Endothelial cell of umbilical vein (primary cell): ENCODE data around the gene APOC4. TPM values are rescaled to one million over a fixed set of nuclear protein-coding genes. Genes with fewer than 3 reads are reported as not detected.
A peak's percentile ranks its signal among the peaks of the same experiment; 100 is the strongest.

Experiments used
- BruUV-seq: library from RNA; stranded (reverse); fragments of 400-500 nt; replicated peaks from 2 replicates; lab custom pipeline; 2021; lab: Mats Ljungman, UMichigan
- CTCF ChIA-PET: fragments of 300-600, 350-600 bp; sonication (Branson Sonifier 250); formaldehyde crosslinking; loops from one replicate; lab custom pipeline; 2021; ENCODE audit warnings: antibody characterized with exemption, inconsistent platforms; lab: Charles Lee
- POLR2A ChIA-PET: fragments of 300-600, 350-600 bp; sonication (Branson Sonifier 250); formaldehyde crosslinking; loops from one replicate; lab custom pipeline; 2021; ENCODE audit warnings: antibody characterized with exemption, inconsistent platforms; lab: Charles Lee
- DNase-seq: peaks from one replicate; pipeline ENCODE4 v3.0.0-alpha.2; 2011; ENCODE audit warnings: low read depth, low spot score
- FAIRE-seq: peaks from 2 replicates; lab custom pipeline; 2011; peaks lifted over from hg19 to GRCh38; lab: Jason Lieb, UNC
- H2AFZ ChIP-seq: 2 replicates; pipeline ENCODE4 v1.6.0; 2012; ENCODE audit warnings: low read depth, low read length, control low read depth, inconsistent platforms
- H3K27ac ChIP-seq: 2 replicates; pipeline ENCODE4 v1.5.1; 2011; ENCODE audit warnings: low read depth, mild to moderate bottlenecking, control low read depth, low read length, moderate library complexity; ENCODE audit not compliant: insufficient read depth
- H3K27me3 ChIP-seq, 2 experiments: 2 replicates each; pipeline versions ENCODE4 v1.6.0 to v1.6.1; 2011; ENCODE audit warnings: low read length in 2 of 2, mixed read lengths in 1 of 2; ENCODE audit not compliant: control insufficient read depth in 2 of 2, insufficient read depth in 2 of 2
- H3K36me3 ChIP-seq, 2 experiments: 2 replicates in 1 of 2; 3 replicates in 1 of 2; pipeline ENCODE4 v1.5.1; 2011; ENCODE audit warnings: low read length in 2 of 2, mild to moderate bottlenecking in 1 of 2, moderate library complexity in 1 of 2; ENCODE audit not compliant: control insufficient read depth in 2 of 2, insufficient read depth in 2 of 2; ENCODE audit errors: extremely low read depth in 1 of 2
- H3K4me1 ChIP-seq: 3 replicates; pipeline ENCODE4 v1.5.1; 2011; ENCODE audit warnings: mild to moderate bottlenecking, low read length; ENCODE audit not compliant: control insufficient read depth, insufficient read depth; ENCODE audit errors: extremely low read depth
- H3K4me2 ChIP-seq: 2 replicates; pipeline ENCODE4 v1.6.1; 2011; ENCODE audit warnings: low read length, control low read depth, mixed read lengths; ENCODE audit not compliant: insufficient read depth
- H3K4me3 ChIP-seq, 3 experiments: fragments of 200-600 bp in 1 of 3; sonication (generic), shearing (Covaris generic) in 1 of 3; replicated peaks in 1 of 3; 2 replicates each; pipeline ENCODE4 v1.5.1; 2011 to 2016; ENCODE audit warnings: control low read depth in 3 of 3, low read length in 3 of 3, mild to moderate bottlenecking in 2 of 3, inconsistent platforms in 1 of 3, low read depth in 1 of 3, moderate library complexity in 1 of 3; ENCODE audit not compliant: insufficient read depth in 1 of 3
- H3K79me2 ChIP-seq: 2 replicates; pipeline ENCODE4 v1.6.0; 2012; ENCODE audit warnings: low read length, inconsistent platforms; ENCODE audit not compliant: control insufficient read depth, insufficient read depth
- H3K9ac ChIP-seq: replicated peaks from 2 replicates; pipeline ENCODE3; 2011; ENCODE audit warnings: low read length, control low read depth; ENCODE audit not compliant: insufficient read depth; ENCODE audit errors: extremely low read depth
- H3K9me1 ChIP-seq: replicated peaks from 3 replicates; pipeline ENCODE4 v1.6.0; 2011; ENCODE audit warnings: mild to moderate bottlenecking, low read length; ENCODE audit not compliant: control insufficient read depth, insufficient read depth; ENCODE audit errors: extremely low read depth
- H3K9me3 ChIP-seq: replicated peaks from 2 replicates; pipeline ENCODE4 v1.5.1; 2012; ENCODE audit warnings: low read length, inconsistent platforms; ENCODE audit not compliant: control insufficient read depth, insufficient read depth
- H4K20me1 ChIP-seq: replicated peaks from 2 replicates; pipeline ENCODE3; 2011; ENCODE audit warnings: mild to moderate bottlenecking, low read length; ENCODE audit not compliant: control insufficient read depth, insufficient read depth; ENCODE audit errors: extremely low read depth
- EZH2 ChIP-seq: IDR thresholded peaks from 2 replicates; pipeline ENCODE4 v1.6.1; 2012; ENCODE audit warnings: borderline replicate concordance, low read depth, mild to moderate bottlenecking, moderate library complexity, low read length, inconsistent platforms; ENCODE audit not compliant: severe bottlenecking
- FOS ChIP-seq: IDR thresholded peaks from 2 replicates; pipeline ENCODE4 v1.6.1; 2011; ENCODE audit warnings: mild to moderate bottlenecking, low read length, moderate library complexity, borderline replicate concordance; ENCODE audit not compliant: insufficient read depth
- GATA2 ChIP-seq: IDR thresholded peaks from 2 replicates; pipeline ENCODE4 v1.7.0; 2011; ENCODE audit warnings: low read depth, mild to moderate bottlenecking, moderate library complexity, mixed read lengths, low read length; ENCODE audit not compliant: insufficient read length, insufficient read depth
- JUN ChIP-seq: IDR thresholded peaks from 2 replicates; pipeline ENCODE4 v1.6.1; 2011; ENCODE audit warnings: borderline replicate concordance, low read depth; ENCODE audit not compliant: insufficient read length, insufficient read depth
- MYC ChIP-seq: IDR thresholded peaks from one replicate; pipeline ENCODE4 v1.6.1; 2011; ENCODE audit warnings: mild to moderate bottlenecking, low read depth, low read length
- POLR2A ChIP-seq: IDR thresholded peaks from 2 replicates; pipeline ENCODE4 v1.6.1; 2012; ENCODE audit warnings: low read depth, mild to moderate bottlenecking, control low read depth, low read length
- POLR2AphosphoS5 ChIP-seq: IDR thresholded peaks from 2 replicates; pipeline ENCODE4 v1.6.1; 2012; ENCODE audit warnings: low read depth, mild to moderate bottlenecking, control low read depth, low read length, moderate library complexity; ENCODE audit not compliant: insufficient read depth
- dilution Hi-C: fragments of 300-500 bp; cut with MboI; formaldehyde crosslinking; loops from one replicate; pipeline ENCODE4 v1.15.0; 2019; ENCODE audit warnings: low sequenced_read_pairs; ENCODE audit not compliant: extremely low pct_ligation_motif_present
- intact Hi-C: fragments of 100-400 bp; cut with micrococcal nuclease; formaldehyde crosslinking; loops from one replicate; pipeline ENCODE4 v1.10.0; 2022
- polyA plus RNA-seq, 4 experiments: library from polyadenylated mRNA; depleted of rRNA in 3 of 4; stranded (reverse) in 3 of 4; unstranded in 1 of 4; fragments of >200 nt; gene quantifications; 2 replicates each; pipeline versions ENCODE4 v1.2.1 to v1.2.3, GENCODE V29; 2011 to 2012; ENCODE audit warnings: missing spikeins in 1 of 4
- total RNA-seq: library from RNA; stranded (reverse); gene quantifications from 2 replicates; pipeline ENCODE4 v1.2.3, GENCODE V29; 2021
- TF ChIP-seq, protein P1 (sequence below): IDR thresholded peaks from 2 replicates; pipeline ENCODE4 v1.6.1; 2011; ENCODE audit not compliant: insufficient read depth, insufficient read length
- TF ChIP-seq, protein P2 (sequence below), 2 donors: IDR thresholded peaks; 1 replicate in 1 of 2; 2 replicates in 1 of 2; pipeline ENCODE4 v1.5.1; 2011; ENCODE audit warnings: low read length in 2 of 2, mild to moderate bottlenecking in 2 of 2, moderate library complexity in 2 of 2, control low read depth in 1 of 2, inconsistent platforms in 1 of 2, low read depth in 1 of 2; ENCODE audit not compliant: insufficient read depth in 1 of 2; ENCODE audit errors: extremely low read depth in 1 of 2

APOC4 gene
- total and polyA plus RNA-seq, 2 donors (not counting 3 experiments of a cell fraction or from before 2014, with no cell fraction given): not detected

DNA sequence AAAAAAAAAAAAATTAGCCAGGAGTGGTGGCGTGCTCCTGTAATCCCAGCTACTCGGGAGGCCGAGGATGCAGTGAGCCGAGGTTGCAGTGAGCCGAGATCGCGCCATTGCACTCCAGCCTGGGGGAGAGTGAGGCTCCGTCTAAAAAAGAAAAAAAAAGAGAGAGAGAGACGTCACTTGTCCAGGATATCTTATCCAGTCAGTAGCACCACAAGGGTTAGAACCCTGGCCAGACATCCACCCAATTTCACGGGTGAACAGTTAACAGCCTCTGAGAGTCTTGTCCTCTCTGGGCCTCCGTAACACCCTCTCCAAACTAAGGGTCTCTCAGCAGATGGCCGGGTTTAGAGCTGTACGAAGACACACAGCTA lies 12.2 kb downstream of the APOC4 start:
- POLR2A ChIA-PET: interaction anchor here (0.6 to 1.3 kb wide), 3 partner anchors 38 to 84 kb away, joined by 3 read pairs; no protein-coding TSS in a partner anchor
- Histone ChIP-seq H2AFZ (peak overlapping the region; percentile 98), H3K4me1 (peaks cover 15% of the 10 kb centered on the region), H3K4me3 (peak overlapping the region; percentile 75 to 95 (median 90)), H3K4me2 (peak overlapping the region; percentile 98), H3K9me3 (no peaks in the 10 kb centered on the region), H4K20me1 (no peaks in the 10 kb centered on the region), H3K36me3 (no peaks in the 10 kb centered on the region), H3K9ac (peak overlapping the region; percentile 97), H3K9me1 (no peaks in the 10 kb centered on the region), H3K27me3 (no peaks in the 10 kb centered on the region), H3K27ac (peak overlapping the region; percentile 93), H3K79me2 (peaks cover 39% of the 10 kb centered on the region)
- FAIRE-seq: no peak
- CTCF ChIA-PET: interaction anchor here (1.1 to 1.7 kb wide), 4 partner anchors 16 to 50 kb away, joined by 3 to 5 read pairs (median 4); partner anchors contain the start of gene APOE
- DNase-seq: no peak
- dilution Hi-C loops (no loop called here), intact Hi-C loops (loop anchor here (2.0 to 10.0 kb wide), 3 partner anchors 27 to 232 kb away; partner anchors contain the start of gene BCAM)
- no TSS peak for BruUV-seq
- TF ChIP-seq EZH2 (no peak), POLR2AphosphoS5 (no peak), MYC (no peak), POLR2A (no peak), FOS (no peak), JUN (no peak), GATA2 (no peak)
- TF ChIP-seq, protein P1, sequence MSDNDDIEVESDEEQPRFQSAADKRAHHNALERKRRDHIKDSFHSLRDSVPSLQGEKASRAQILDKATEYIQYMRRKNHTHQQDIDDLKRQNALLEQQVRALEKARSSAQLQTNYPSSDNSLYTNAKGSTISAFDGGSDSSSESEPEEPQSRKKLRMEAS: no peak
- TF ChIP-seq, protein P2, sequence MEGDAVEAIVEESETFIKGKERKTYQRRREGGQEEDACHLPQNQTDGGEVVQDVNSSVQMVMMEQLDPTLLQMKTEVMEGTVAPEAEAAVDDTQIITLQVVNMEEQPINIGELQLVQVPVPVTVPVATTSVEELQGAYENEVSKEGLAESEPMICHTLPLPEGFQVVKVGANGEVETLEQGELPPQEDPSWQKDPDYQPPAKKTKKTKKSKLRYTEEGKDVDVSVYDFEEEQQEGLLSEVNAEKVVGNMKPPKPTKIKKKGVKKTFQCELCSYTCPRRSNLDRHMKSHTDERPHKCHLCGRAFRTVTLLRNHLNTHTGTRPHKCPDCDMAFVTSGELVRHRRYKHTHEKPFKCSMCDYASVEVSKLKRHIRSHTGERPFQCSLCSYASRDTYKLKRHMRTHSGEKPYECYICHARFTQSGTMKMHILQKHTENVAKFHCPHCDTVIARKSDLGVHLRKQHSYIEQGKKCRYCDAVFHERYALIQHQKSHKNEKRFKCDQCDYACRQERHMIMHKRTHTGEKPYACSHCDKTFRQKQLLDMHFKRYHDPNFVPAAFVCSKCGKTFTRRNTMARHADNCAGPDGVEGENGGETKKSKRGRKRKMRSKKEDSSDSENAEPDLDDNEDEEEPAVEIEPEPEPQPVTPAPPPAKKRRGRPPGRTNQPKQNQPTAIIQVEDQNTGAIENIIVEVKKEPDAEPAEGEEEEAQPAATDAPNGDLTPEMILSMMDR (IDR thresholded peaks at IDR 0.05; ENCODE audit: extremely low read depth in 1 of 2, insufficient read depth in 1 of 2, low read depth in 1 of 2, low read length in 2 of 2): no peak
